ENCODE data around the gene MBLAC1.
A peak's percentile ranks its signal among the peaks of the same experiment; 100 is the strongest.

GRCh38 chr7:100100420-100101015 is 26.2 kb upstream of the MBLAC1 start:
- TF ChIP-seq TAF1 (IDR thresholded peaks at IDR 0.05; ENCODE audit: low read depth, low read length) (peak; percentile 57; the same call in 1 of the 2 replicates), POLR2AphosphoS5 (IDR thresholded peaks at IDR 0.05; ENCODE audit: low read depth, low read length) (no peak; the same call in 1 of the 2 replicates), POLR2A (IDR thresholded peaks at IDR 0.05; ENCODE audit: low read depth, low read length) (no peak)
